ENCODE data around the gene HSD11B2.

The HSD11B2 gene

DNA sequence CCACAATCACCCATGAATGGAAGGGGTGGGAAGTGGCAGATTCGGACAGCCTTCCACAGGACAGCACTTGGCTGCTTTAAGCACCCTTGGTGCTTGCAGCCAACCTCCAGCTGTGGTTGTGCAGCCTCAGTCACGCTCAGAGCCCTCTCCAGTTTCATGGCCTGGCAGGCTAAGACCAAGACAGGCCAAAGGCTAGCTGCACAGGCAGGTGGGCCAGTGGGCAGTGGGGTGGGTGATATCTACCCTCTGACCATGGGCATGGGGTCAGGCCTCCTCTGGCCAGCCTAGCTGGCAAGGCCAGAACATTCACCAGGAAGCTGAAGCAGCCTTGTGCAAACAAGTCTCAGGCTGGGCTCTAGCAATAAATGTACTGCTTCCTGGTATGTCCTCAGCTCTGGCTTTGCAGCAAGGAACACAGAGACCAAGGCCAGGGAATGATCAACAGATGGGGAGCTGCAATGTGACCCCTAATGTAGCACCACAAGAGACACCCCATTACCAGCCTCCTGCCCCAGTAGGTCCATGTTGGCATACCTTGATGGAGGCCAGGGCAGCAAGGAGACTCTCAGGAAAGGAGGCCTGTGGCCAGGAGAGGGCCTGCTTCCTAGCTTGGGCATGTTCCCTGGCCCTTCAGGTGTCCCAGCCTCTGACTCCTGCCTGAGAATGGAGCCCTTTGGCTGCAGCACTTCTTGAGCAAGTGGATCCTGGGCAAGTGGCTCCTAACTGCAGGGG, 20.9 kb downstream of the HSD11B2 start:
- no peak for DNase-seq (ENCODE audit: low read depth)

DNA sequence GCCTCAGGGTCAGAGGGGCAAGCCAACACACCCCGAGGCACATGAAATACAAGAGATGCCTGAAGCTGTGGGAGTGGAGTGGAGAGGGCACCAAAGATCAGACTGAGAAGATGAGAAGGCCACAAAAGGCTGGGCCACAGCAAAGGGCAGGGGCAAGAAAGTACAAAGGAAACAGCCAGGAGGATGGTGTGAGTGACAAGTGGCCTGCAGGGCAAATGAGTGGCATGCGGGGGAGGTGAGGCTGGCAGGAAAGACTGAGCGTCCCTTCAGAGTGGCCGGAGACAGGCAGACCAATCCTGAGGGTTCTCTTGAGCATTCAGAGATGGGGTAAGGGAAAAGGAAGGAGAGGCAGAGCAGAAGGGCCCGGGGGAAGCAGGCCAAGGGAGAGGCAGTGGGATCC, 23.2 kb downstream of the HSD11B2 start:
- no peak for DNase-seq (ENCODE audit: low read depth)

DNA sequence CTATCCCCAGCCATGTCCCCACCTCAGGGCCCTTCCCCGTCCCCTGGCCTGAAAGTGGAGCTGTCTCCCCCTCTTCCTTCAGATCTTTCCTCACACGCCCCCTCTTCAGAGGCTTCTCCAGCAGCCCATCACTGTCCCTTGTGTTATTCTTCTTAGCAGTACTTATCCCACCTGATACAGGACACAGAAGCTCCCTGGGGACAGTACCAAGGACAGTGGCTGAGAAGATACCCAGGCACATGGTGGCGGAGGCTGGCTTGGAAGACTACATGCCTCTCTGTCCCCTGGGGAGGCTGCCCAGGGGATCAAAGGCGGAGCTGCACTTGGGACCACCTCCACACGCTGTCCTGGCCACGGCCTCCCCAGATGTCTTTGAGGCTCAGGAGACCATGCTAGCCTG, 23.9 kb downstream of the HSD11B2 start:
- DNase-seq (ENCODE audit: low read depth), result no peak

DNA sequence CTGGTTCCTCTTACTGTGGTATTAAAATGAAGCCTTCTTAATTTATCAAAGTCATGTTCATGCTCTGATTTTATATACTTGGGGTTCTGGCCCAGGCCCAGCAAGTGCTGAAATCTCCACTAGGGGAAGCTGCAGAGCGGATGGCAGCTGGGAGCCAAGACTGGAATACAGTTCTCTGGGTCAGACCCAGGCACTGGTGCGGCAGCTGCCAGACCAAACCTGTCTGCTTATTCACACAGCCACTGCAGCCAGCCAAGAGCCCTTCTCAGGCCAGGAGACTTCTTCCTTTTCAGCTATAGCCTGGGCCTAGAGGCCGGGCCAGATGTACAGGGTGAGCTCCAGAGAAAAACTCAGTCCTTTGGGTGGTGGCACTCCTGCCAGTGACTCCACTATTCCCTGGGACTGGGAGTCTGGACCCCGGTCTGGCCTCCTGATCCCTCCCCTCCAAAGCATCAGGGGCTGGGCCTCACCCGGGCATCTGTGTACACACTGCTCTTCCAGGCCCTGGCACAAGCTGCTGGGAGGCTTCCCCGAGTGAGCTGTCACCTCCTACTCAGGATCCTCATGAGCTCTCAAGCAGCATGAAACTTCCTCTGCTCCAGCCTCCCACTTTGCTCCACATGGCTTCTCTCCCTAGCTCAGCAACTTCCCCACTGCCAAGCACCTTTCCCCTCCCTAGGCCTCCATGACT, 25.6 kb downstream of the HSD11B2 start:
- no peak for DNase-seq (ENCODE audit: low read depth)

DNA sequence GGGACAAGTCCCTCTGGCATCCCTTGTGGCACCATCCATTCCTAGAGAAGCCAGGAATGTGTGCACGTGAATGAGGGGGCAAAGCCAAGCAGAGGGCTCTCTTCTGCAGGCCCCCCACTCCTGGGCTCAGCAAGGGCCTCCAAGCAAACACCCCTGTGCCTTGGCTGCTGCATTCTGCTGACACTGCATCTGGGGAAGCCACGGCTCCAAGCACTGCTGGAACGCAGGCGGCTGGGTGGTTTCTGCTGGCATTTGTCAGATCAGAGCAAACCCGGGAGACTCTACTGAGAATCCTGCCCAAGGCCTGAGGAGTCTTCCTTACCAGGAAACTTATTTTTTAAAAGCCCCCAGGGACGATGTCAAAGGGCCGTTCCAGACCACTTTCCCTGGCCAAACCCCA, 26.7 kb downstream of the HSD11B2 start:
- DNase-seq (ENCODE audit: low read depth), result no peak

DNA sequence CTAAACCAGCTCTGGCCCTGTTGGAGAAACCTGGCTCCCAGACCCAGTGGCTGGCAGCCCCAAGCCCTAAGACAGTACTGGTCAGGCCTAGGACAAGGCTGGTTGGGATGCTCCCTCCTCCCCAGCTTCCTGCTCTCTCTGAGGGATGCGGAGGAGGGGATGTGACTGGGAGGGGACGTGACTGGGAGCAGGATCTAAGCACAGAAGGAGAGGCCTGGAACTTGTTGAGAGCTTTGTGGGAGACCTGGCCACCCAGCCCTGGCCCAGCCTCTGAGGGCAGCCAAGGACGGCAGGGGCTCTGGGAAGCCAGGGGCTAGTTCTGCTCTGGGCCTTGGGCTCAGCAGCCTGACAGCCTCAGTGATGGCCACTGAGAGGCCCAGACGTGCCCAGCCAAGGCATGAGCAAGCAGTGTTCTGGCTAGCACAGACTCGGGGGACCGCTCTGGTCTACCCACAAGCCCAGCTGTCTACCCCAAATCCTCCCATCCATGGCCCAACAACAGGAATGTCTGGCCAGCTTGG, 27.3 kb downstream of the HSD11B2 start:
- DNase-seq (ENCODE audit: low read depth), result no peak

DNA sequence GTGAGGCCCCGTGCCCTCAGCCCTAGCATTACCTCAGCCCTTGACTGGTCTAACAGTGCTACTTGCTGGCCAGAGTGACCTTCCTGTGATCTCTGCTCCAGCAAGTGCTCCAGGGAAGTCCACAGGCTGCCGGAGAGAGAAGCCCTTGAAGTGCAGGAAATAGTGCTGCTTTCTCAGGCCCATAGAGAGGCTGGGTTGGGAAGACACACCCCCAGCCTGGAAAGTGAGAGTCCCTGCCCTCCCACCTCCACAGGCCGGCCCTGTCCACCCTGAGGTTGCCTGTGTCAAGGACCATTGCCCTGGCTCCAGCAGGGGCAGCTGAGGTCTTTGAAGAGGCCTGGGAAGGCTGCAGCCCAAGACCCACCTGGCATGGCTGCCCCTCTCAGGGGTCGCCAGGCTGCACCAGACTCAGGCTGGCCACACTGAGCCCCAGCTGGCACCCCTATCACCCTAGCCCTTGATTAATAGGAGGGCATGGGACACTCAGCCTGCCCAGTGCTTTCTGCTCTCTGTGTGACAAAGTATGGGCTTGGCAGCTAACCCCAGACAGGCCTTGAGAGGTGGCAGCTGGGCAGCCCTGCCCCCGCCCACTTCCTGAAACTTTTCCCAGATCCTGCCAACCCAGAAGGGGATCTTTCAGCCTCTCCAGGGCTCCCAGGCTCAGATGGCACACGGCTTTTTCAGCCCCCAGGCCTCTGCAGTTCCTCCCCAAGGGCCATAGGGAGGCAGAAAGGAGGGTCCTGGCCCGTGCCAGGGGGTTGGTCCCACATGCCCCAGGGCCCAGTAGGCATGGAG, 28.3 kb downstream of the HSD11B2 start:
- no peak for DNase-seq (ENCODE audit: low read depth)

DNA sequence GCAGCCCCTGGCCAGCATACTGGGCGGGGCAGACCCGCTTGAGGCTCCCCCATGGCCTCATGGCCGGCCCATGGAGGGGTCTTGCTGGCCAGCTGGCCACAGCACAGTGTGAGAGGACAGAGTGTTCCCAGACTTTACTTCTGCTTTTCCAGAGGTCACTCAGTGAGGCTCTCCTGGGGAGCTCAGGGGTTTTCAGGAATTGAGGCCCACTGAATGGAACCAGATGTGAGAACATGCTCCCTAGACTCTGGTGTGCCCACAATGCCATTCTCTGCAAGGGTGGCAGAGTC, 28.9 kb downstream of the HSD11B2 start:
- DNase-seq (ENCODE audit: low read depth), result no peak

DNA sequence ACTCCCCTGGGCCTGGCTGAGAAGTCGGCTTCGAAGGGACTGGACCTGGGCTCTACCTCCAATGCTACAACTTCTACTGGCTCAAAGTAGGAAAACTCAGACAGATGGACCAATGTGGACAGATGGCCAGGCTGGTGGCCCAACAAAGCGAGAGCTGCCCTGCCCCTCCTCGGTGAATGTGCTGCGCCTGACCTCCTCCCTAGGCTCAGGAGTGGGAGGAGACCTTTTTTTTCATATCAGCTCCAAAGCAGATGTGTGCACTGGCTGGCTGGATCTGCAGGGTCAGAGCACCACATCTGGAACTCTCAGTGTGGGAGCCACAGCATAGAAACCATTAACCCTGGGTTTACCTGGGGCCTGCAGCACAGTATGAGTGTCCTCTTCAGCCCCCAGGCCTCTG, 29.2 kb downstream of the HSD11B2 start:
- no peak for DNase-seq (ENCODE audit: low read depth)

DNA sequence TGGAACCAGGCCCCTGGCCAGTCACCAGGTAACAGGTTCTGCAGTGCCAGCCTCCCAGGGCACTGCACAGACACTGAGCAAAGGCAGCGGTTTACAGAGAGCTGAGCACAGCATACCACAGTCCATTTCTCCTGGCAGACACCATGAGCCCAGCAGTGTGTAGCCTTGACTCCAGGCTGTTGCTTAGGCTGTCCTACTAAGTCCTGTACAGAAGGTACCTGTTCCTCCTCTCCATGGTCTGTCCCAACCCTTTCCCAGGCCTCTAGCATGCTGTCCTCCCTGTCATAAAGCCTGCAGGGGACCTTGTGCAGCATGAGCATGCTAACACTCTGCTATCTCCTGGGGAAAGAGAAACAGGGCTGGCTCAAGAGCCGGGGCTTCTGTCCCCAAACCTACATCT, 30.0 kb downstream of the HSD11B2 start:
- no peak for DNase-seq (ENCODE audit: low read depth)

DNA sequence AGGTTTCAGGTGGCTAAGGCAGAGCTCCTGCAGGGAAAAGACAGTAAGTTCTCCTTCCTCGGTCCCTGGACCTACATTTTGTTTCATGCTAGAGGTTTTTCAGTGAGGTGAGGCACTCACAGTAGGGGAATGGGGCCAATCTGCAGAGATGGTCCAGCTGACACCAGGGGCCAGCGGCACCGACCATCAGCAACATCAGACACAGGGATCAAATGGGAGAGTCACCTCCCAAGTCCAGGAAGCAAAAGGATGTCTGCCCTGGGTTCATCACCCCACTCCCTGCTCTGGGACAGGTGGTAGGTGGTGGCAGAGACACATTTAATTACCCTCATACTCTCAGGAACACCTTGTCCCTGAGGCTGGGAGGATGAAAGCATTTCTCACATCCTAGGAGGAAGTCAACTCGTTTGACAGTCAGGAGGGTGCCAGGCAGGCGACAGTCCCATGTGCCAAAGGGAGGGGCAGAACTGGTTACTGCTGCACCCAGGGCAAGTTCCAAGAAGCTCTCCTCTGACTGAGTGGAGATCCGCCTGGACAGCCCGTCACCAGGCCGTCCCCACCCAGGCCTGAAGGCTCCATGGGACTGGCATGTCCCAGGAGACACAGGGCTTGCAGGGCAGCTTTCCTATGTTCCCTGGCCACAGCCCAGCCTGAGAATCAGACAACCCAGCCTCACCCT, 30.8 kb downstream of the HSD11B2 start:
- DNase-seq (ENCODE audit: low read depth), result no peak

DNA sequence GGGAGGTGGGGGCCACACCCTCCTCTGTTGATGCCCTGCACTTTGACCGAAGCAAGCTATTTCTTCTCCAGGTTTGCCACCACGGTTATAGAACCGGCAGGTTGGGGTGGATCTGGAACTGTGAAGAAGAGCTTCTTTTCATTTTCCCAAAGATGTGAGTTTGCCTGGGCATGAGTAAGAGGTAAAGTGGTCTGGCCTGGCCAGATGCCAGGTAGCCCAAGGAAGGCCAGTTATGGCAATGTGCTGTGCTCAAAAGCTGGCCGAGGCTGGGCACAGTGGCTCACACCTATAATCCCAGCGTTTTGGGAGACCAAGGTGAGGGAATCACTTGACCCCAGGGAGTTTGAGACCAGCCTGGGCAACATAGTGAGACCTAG, 31.3 kb downstream of the HSD11B2 start:
- no peak for DNase-seq (ENCODE audit: low read depth)

DNA sequence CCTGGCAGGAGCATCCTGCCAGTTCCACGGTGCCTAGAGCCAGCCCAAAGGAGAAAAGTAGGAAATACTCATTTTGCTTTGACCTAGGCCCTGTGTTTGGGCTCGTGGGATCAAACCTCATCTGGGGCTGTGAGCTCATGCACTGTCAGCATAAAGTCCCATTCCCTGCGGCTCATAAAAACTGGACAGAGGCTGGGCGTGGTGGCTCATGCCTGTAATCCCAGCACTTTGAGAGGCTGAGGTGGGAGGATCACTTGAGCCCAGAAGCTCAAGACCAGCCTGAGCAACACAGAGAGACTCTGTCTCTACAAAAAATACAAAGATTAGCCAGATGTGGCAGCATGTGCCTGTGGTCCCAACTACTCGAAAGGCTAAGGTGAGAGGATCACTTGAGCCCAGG, 32.1 kb downstream of the HSD11B2 start:
- DNase-seq (ENCODE audit: low read depth), result no peak

DNA sequence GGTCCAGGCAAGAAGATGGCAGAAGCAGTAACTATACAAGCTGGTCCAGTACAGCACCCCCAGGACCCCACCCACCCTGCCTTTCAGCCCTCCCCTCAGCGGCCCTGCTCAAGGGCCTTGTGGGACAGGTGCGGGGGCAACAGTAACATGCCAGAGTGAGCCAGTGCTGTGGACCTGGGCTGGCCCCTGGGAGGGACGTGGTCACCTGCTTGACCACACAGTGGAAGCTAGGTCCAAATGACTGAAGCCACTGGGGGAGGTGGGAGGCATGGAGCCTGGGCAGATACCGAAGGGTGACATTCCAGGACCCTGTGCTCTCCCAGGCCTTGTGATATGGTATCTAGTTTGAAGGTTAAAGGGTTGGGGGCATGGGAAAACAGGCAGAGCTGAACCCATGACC, 32.8 kb downstream of the HSD11B2 start:
- no peak for DNase-seq (ENCODE audit: low read depth)

DNA sequence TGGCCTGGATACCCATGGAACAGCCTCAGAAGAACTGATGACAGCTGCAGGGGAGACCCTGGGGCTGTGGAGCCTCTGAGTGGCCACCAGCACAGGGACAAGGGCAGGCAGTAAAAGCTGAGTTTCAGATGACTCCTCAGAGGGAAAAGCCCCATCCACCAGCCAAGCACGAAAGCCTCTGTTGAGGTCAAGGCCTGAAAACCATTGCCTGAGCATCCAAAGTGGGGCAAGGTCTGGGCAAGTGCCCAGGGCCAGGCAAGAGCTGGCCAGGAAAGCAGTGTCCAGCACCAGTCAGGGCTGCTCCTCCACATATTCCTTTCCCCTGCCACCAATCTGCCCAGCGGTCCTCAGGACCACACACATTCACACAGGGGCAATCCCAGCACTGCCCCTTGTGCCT, 33.6 kb downstream of the HSD11B2 start:
- DNase-seq (ENCODE audit: low read depth), result no peak

DNA sequence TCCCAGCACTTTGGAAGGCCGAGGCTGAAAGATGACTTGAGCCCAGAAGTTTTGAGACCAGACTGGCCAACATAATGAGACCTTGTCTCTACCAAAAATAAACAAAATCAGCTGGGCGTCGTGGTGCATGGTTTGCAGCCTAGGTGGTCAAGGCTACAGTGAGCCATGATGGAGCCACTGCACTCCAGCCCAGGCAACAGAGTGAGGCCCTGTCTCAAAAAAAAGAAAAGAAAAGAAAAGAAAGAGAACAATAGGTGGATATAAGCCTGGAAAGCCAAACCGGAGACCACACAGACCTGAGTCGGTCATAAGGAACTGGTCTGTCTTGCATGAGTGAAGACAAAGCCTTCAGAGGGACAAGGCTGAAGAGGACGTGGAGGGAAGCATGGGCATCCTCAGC, 35.7 kb downstream of the HSD11B2 start:
- DNase-seq (ENCODE audit: low read depth), result no peak

DNA sequence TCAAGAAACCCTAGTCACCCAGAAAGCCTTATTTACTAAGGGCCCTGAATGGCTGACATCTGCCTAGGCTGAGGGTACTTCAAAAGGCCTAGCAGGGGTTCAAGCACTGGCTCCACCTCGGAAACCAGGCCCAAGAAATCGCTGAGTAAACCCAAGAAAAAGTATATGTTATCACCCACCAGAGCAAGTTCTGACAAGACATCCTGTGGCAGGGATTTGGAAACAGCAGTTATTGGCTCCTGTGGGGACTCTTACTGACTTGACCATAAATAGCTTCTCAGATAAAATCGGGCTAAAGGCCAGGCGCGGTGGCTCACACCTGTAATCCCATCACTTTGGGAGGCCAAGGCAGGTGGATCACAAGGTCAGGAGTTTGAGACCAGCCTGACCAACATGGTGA, 37.8 kb downstream of the HSD11B2 start:
- DNase-seq (ENCODE audit: low read depth), result no peak

DNA sequence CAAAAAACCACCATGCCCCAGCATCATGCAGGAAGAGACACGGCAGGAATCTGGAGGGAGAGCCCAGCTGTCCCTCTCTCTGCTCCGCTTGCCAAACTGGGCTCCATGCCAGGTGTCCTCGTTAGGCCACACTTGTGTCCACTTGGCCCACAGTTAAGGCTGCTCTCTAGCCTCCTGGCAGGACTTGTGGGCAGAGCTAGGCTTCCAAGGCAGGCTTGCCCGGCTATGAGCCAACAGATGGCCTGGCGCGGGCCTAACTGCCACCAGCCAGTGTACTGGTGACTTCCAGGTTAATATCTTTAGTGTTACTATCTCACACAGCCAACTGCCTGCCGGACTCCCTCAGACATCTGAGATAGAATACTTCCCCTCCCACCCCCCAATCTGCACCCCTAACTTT, 39.4 kb downstream of the HSD11B2 start:
- DNase-seq (ENCODE audit: low read depth), result no peak

DNA sequence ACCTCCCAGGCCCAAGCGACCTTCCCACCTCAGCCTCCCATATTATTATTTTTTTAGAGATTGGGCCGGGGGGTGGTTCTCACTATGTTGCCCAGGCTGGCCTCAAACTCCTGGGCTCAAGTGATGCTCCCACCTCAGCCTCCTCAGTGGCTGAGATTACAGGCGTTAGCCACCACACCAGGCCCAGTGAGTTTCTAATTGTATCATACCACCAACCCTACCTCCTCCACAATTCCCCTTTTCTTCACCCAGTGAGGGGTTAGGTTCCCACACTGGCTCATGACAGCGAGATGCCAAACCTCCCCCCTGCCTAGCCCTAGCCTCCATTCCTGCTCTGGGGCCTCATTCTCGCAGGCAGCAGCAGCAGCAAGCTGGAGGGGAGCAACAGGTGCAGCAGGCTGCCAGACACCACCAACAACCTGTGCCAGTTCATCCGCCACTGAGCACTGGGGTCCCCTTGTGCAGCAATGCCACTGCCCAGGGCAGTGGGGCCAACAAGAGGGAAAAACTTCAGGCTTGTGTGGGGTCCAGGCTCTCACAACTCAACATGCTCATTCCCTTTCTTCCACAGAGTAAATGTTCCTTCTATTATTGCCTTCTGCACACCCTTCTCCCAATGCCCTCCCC, 41.0 kb downstream of the HSD11B2 start:
- DNase-seq (ENCODE audit: low read depth), result no peak

DNA sequence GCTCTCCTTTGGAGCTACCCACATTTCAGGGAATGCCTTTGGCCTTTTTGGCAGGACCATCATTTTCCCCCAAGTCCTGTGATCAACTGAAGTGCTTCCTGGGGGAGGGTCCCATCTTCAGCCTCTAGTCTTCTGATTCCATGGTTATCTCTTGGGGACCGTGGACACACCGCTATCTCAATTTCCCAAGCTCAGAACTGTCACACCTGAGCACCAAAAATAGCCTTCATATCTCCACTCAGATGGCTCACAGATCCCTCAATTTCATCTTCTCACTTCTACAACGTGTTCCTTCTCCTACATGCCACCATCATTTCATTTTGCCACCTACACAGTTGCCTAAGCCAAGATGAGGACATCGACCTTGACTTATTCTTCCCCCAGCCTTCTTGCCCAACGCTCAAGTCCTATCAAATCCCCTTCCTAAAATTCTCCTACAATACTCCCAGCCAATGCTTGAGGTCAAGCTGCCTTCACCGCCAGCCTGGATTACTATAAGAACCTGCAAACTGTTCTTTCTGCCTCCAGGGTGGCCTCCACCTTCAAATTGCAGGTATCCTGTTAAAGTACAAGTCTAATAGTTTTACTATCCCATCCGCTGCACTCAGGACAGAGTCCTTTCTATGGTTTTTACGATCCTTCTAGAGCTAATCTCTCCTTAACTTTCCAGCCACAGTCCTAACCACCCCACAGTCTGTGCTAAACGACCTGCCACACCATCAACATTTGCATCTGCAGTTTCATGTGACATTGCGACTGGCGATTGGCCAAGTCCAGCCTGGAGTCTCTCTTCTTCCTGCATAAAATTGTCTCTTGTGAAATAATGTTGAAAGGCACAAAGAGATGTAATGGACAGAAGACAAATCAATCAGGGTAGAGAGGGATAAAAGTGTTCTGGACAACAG, 43.9 kb downstream of the HSD11B2 start:
- no peak for DNase-seq (ENCODE audit: low read depth)

DNA sequence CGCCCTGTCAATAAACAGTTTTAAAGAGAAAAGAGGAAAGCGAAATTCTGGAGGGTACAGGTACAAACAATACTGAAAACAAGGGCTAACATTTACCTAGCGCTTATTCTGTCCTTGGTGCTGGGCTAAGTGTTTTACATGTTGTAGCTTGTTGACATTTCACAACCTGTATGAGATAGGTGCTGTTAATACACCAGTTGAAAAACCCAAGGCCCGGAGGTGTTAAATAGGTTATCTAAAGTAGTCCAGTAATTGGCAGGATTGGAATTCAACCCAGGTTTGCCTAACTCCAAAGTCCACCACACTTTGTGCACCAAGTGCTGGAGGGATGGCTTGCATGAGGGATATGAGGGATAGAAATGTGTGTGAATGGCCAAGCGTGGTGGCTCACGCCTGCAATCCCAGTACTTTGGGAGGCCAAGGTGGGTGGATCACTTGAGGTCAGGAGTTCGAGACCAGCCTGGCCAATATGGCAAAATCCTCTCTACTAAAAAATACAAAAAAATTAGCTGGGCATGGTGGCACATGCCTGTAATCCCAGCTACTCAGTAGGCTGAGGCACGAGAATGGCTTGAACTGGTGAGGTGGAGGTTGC, 47.1 kb downstream of the HSD11B2 start:
- no peak for DNase-seq (ENCODE audit: low read depth)
